GM21515 (cell line): ENCODE measurements around the gene N4BP2L1.

Experiments
- ATAC-seq: cut with Tn5 transposase; IDR thresholded peaks from one replicate; pipeline ENCODE4 v1.9.1; 2021; ENCODE audit not compliant: unreplicated experiment

Gene N4BP2L1

DNA sequence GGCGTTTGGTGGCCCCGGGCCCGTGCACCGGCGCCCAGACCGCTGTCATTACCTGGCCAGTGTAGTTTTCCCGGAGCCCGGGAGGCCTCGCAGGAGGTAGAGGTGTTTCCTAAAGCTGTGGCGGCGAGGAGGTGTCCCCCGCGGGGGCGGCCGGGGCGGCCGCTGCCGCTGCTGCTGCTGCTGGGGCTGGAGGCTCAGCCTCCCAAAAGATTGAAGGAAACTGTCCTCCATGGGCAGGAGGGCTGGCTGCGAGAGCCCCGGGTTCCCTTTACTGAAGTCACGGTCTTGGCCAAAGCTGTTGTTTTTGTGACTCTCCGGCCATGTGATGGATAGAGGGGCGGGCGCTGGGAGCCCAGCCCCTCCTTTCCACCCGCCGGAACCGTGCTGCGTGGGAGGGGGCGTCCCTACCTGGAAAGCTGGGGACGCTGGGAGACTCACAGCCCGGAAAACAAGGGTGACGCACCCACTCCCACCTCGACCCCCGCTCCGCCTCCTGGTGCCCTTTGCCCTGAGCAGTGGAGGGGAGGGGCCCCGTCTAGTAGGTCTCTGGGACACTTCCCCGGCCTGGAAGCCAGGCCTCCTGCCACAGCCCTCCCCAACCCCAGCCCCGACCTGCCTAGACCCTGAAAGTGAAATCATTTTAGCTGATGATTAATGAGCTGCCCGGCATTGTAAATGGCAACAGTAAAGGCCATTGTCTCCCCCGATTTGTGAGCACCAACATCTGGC is at the start of gene N4BP2L1:
Gene N4BP2L1, minus strand, starts transcription at position 279 of the 729 bp plus-strand sequence. Its CDS starts 48 bp downstream, at position 231.
- ATAC-seq: peak; percentile 68

GRCh38 chr13:32476892-32477291 is 49.0 kb upstream of the N4BP2L1 start:
- ATAC-seq: no peak

DNA sequence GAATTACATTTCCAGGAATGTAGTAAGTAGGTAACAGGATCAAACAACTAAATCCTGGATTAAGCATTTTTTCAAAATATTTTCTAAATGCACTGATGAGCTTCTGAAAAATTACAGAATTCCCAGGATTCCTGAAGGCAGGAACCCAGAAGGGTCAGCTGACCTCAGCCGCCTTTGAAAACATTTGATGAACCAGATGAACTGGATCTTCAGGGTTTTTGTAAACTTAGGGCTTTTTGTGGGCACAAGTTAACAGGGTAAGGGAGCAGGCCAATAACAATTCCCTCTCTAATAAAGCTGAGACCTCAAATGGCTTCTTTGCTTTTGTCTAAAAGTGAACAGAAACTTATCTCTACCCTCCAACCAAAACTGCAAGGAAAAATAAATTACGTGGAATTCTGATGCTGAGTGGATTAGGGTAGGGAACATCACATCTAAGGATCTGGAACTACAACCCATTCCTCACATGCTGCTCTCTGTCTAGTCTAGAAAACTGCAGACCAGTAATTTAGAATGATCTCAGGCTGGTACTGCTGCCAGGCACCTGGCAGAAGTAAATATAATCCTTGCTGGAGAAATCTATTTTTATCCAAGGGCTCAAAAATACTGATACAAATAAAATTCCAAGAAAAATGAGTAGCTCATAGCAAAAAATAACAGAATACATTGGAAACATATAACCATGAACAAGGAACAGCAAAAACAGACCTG is 48.2 kb upstream of the N4BP2L1 start:
- ATAC-seq: no peak

GRCh38 chr13:32474999-32475792 is 47.3 kb upstream of the N4BP2L1 start:
- ATAC-seq: no peak

DNA sequence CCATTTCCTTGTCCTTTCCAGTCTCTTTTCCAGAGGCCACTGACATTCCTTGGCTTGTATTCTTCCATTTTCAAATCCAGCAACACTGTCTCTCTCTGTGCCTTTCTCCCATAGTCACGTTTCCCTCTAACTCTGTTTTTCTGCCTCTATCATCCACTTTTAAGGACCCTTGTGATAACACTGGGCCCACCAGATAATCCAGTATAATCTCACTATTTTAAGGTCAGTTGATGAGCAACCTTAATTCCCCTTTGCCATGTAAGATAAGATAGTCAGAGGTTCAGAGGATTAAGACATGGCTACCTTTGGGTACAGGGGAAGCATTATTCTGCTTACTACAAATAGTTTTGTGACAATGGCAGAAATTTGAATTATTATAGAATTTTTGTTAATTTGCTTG is 45.7 kb upstream of the N4BP2L1 start:
- ATAC-seq: no peak

GRCh38 chr13:32472194-32472621 is 44.3 kb upstream of the N4BP2L1 start:
- ATAC-seq: peak; percentile 83

DNA sequence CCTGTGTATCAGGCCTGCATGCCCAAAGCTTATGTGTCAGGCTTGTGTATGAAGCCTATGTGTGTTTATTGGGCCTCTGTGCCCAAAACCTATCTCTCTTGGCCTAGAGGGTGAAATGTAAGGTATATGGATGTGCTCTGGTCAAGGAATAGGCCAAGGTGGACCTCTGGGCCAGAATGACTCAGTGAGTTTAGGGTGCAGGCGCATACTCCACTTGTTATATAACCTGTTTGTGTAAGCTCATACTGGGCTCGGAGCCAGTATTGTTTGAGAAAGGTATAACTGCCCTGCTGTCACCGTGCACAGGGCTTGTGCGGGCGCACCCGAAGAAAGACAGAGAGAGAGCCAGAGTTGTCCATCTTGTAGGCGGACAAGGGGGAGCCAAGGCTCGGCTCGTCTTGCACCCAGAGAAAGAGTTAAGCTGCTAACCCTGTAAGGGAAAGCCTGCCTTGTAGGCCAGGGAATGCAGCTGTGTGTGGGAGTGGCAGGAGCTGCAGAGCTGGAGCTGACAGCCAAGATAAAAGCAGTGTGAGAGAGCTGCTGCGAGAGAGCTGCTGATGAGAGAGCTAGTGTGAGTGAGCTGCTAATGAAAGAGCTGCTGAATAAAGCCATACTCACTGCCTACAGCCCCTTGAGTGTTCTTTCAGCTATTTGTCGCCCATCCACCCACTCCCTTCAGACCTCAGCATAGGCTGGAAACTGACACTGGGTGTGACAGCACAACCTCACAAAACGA is 43.4 kb upstream of the N4BP2L1 start:
- ATAC-seq: no peak

DNA sequence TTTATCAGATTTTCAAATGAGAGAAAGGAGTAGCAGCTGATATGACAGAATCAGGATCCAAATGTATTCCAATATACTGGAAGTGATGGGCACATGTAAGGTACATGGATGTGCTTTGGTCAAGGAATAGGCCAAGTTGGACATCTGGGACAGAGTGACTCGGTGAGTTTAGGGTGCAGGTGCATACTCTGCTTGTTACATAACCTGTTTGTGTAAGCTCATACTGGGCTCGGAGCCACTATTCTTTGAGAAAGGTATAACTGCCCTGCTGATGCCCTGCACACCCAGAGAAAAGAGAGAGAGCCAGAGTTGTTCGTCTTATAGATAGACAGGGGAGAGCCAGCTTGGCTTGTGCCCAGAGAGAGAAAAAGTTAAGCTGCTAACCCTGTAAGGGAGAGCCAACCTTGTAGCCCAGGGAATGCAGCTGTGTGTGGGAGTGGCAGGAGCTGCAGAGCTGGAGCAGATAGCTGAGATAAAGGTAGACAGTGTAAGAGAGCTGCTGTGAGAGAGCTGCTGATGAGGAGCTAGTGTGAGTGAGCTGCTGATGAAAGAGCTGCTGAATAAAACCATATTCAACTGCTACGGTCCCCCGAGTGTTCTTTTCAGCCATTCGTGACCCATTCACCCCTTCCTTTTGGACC is 40.7 kb upstream of the N4BP2L1 start:
- ATAC-seq: no peak

DNA sequence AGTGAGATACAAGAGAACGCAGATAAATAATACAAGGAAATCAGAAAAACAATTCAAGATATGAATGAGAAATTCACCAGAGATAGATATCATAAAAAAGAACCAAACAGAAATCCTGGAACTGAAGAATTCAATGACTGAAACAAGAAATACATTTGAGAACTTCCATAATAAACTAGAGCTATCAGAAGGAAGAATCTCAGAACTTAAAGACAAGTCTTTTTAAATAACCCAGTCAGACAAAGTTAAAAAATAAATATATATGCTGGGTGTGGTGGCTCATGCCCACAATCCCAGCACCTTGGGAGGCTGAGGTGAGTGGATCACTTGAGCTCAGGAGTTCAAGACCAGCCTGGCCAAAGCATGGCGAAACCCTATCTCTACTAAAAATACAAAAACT is 28.7 kb upstream of the N4BP2L1 start:
- ATAC-seq: no peak

DNA sequence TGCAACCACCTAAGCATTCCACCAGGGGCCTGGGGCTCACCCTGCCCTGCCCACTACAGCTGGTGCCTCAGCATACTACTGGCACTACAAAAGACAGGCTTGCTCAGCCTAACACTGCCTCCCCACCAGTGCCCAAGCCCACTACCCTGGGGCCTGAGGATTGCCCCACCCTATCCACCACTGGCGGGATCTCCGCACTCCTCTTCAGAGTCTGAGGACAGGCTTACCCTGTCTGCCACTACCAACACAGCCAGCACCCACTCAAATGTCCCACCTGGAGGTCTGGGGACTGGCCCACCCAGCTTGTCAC is 27.6 kb upstream of the N4BP2L1 start:
- ATAC-seq: no peak

DNA sequence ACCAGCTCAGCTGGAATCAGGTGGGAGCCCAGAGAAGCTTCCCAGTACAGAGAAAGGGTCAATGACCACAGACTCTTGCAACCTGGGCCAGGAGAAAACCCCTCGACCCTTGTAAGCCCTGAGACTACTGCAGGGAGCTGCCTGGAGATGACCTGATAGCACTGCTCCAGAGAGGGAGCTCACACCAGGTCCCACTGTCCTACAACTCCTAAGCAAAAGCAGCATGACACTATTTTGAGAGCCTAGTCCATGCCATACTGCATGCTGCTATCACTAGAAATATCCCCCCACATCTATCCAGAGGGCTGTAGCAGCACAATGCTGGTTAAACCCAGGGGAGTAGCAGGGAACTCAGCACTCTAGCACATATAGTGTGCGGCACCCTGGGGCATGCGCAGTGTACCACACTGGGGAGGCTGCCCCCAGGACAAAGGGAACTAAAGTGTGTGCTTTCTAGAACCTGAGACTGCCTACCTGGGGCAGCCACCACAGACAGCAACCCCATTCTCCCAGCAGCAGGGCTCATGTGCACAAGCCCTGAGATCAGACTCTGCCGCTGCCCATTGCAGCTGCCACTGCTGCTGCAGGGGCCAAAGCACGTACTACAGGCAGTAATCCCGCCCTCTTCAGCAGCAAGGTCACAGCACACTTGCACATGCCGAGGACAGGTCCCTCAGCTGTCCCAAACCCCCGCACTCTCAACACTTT is 27.1 kb upstream of the N4BP2L1 start:
- no peak for ATAC-seq

- ATAC-seq: no peak
Observed at GRCh38 chr13:32453981-32454380, 26.1 kb upstream of the N4BP2L1 start.

DNA sequence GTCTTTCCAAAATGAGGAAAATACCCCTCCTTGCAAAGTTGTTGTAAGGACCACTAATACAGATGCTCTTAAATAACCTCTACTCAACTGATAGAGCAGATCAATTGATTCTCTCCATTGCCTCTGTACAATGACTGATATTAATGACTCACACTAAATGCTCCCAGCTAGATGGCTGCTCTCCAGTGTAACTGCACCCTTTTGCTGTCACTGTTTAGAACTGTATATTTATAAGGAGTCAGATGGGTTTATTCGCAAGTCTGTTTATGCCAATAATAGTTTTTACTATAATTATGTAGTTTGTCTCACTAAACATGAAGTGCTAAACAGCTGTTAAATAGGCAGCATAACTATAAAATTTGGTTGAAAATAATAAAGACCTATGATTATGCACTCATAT is 21.0 kb upstream of the N4BP2L1 start:
- no peak for ATAC-seq

DNA sequence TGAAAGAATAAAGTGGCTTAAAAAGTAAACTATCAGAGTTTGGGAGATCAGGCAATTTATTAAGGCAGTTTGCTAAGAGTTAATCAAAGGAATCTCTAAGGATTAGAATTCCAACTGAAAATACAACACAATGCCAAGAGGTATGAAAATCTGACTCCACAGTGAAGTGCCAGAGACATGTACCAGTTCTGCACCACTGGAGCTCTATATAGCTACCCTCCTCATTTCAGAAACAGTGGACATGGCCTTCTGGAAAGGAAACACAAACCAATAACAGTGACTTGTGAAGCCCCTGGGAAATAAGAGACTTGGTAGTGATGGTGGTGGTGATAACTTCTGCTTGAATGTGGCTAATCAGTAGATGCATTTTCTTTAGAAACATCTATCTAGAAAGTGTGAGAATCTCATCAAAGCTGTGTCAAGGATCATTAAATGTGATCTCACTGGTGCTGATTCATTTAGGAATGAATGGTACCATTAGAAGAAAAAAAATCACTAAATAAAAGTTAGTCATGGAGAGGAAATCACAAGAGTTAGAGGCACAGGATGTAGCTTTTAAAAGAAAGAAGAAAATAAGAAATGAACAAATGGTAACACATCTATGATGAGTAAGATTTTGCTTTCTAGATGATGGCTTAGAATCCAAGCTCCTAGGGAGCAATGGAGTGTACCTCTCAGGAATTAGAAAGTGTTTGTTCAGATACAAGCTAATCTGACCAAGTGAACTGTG is 20.1 kb upstream of the N4BP2L1 start:
- ATAC-seq: no peak

GRCh38 chr13:32446773-32447465 is 19.0 kb upstream of the N4BP2L1 start:
- no peak for ATAC-seq

DNA sequence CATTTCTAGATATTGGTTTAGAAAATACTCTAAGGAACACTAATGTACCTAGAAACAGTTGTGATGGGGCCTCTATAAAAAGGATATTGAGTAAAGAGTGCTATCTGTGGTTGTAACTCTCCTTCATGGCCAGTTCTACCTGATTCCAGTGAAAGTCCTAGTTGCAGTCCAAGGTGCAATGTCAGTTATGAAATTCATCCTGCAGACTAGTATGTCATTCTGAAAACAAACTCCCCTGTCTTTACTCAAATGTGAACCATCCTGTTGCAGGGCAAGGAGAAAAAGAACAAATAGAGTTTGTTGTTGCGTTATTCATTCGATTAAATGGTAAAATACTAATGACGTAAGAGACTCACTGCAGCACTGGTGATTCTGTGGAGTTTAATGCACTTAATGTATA is 18.3 kb upstream of the N4BP2L1 start:
- ATAC-seq: no peak

DNA sequence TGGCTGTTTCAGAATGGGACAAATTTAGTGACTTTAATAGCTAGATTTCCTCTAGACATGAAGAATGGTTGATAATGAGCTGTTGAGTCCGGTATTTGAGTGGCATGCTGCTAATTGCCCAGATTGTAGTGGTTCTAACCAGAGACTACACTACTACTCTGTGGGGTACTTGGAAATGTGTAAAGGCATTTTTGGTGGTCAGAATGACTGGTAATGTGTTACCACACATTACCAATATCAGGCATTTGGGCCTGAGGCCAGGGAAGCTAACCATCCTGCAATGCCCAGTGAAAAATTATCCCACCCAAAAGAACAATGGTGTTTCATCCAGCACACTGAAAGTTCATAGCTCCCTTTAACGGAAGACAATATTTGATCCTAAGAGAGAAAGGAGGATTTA is 17.5 kb upstream of the N4BP2L1 start:
- no peak for ATAC-seq

- ATAC-seq: no peak
Observed at GRCh38 chr13:32443111-32443510, 15.2 kb upstream of the N4BP2L1 start.

- no peak for ATAC-seq
Observed at GRCh38 chr13:32438871-32439270, 10.9 kb upstream of the N4BP2L1 start.
